ENCODE measurements around the gene TOP3B. TPM values are rescaled to one million over a fixed set of nuclear protein-coding genes. Genes with fewer than 3 reads are reported as not detected.
"Not testable (repeated sequence)": the region's sequence is repeated elsewhere in the genome, so short reads cannot be mapped to it uniquely, and the experiment has no call there.

TOP3B gene
- total RNA-seq, 4 donors from 2014 or later: 12.3 to 27.5 (median 20.4) TPM

GRCh38 chr22:21942407-21943343 lies 39.9 kb downstream of the TOP3B start:
- DNase-seq (ENCODE audit: extremely low spot score): no peak
- H3K4me3 ChIP-seq: peak overlapping the region in 3 of 4 donors; percentile 8 to 24 (median 16)
- 29% methylated on average over 19 of the region's 19 CpGs for WGBS
- intact Hi-C loops (cut with DNase I): no loop called here
- H3K9me3 ChIP-seq: no peaks in the 10 kb centered on the region
- peaks cover 13 to 47% (median 39%) of the 10 kb centered on the region in 4 donors for H3K36me3 ChIP-seq
- no peak for TF ChIP-seq CTCF (IDR thresholded peaks at IDR 0.05)
- TF ChIP-seq POLR2AphosphoS5 (IDR thresholded peaks at IDR 0.05): peak; percentile 72 to 75
- TF ChIP-seq EP300 (IDR thresholded peaks at IDR 0.05): peak; percentile 58
- H3K27ac ChIP-seq (replicated peaks in 1 of 4): peak overlapping the region; percentile 92 to 98 (median 94)
- H3K4me1 ChIP-seq: peaks cover 86 to 100% (median 94%) of the 10 kb centered on the region in 4 donors
- no peaks in the 10 kb centered on the region for H3K27me3 ChIP-seq

- H3K4me1 ChIP-seq: peaks cover 87 to 100% (median 94%) of the 10 kb centered on the region in 4 donors
- no peaks in the 10 kb centered on the region for H3K27me3 ChIP-seq
- H3K27ac ChIP-seq (replicated peaks in 1 of 4): peak overlapping the region; percentile 92 to 98 (median 94)
- H3K9me3 ChIP-seq: no peaks in the 10 kb centered on the region
- H3K36me3 ChIP-seq: peaks cover 13 to 47% (median 39%) of the 10 kb centered on the region in 4 donors
- intact Hi-C loops (cut with DNase I): no loop called here
- WGBS: 60% methylated on average over 7 of the region's 8 CpGs
- TF ChIP-seq EP300 (IDR thresholded peaks at IDR 0.05) (no peak), POLR2AphosphoS5 (IDR thresholded peaks at IDR 0.05) (no peak), CTCF (IDR thresholded peaks at IDR 0.05) (no peak), POLR2A (IDR thresholded peaks at IDR 0.05; ENCODE audit: low read depth) (no peak)
- DNase-seq (ENCODE audit: extremely low spot score): no peak
- H3K4me3 ChIP-seq: peak overlapping the region in 1 of 4 donors; percentile 8
Observed at GRCh38 chr22:21941921-21942320, 40.7 kb downstream of the TOP3B start.

- H3K36me3 ChIP-seq: peaks cover 9 to 46% (median 37%) of the 10 kb centered on the region in 4 donors
- no peak for TF ChIP-seq POLR2A (IDR thresholded peaks at IDR 0.05; ENCODE audit: low read depth)
- TF ChIP-seq EP300 (IDR thresholded peaks at IDR 0.05): no peak
- no peak for TF ChIP-seq CTCF (IDR thresholded peaks at IDR 0.05)
- no peaks in the 10 kb centered on the region for H3K27me3 ChIP-seq
- intact Hi-C loops (cut with DNase I): no loop called here
- no peak overlapping the region for H3K4me3 ChIP-seq
- no peak for DNase-seq (ENCODE audit: extremely low spot score)
- H3K27ac ChIP-seq (replicated peaks in 1 of 4): peak overlapping the region; percentile 92 to 98 (median 94)
- WGBS: 83% methylated on average over 1 of the region's 3 CpGs
- H3K4me1 ChIP-seq: peaks cover 87 to 100% (median 94%) of the 10 kb centered on the region in 4 donors
- H3K9me3 ChIP-seq: no peaks in the 10 kb centered on the region
Observed at GRCh38 chr22:21940521-21940920, 42.1 kb downstream of the TOP3B start.

- not testable (repeated sequence) for H3K9me3 ChIP-seq; H3K27me3 ChIP-seq; DNase-seq (ENCODE audit: extremely low spot score); H3K4me3 ChIP-seq
- intact Hi-C loops (cut with DNase I): loop anchor here (2.0 to 5.0 kb wide), 3 partner anchors 13 to 228 kb away; partner anchors contain the start of genes MAPK1 and PPM1F
- Histone ChIP-seq H3K4me1 (peaks cover 85 to 100% (median 94%) of the 10 kb centered on the region in 4 donors), H3K36me3 (peaks cover 3 to 46% (median 34%) of the 10 kb centered on the region in 4 donors), H3K27ac (replicated peaks in 1 of 4) (peak overlapping the region; percentile 92 to 98 (median 94))
- 77% methylated on average over 5 of the region's 5 CpGs for WGBS
Observed at GRCh38 chr22:21939935-21940334, 42.7 kb downstream of the TOP3B start.

- Histone ChIP-seq H3K4me3 (peak overlapping the region in 1 of 4 donors; percentile 67), H3K27ac (replicated peaks in 1 of 4) (peak overlapping the region; percentile 92 to 98 (median 94)), H3K9me3 (no peaks in the 10 kb centered on the region), H3K36me3 (peaks cover under 1 to 41% (median 30%) of the 10 kb centered on the region in 4 donors), H3K4me1 (peaks cover 84 to 96% (median 92%) of the 10 kb centered on the region in 4 donors), H3K27me3 (no peaks in the 10 kb centered on the region)
- no peak for TF ChIP-seq POLR2AphosphoS5 (IDR thresholded peaks at IDR 0.05)
- no peak for TF ChIP-seq POLR2A (IDR thresholded peaks at IDR 0.05; ENCODE audit: low read depth)
- TF ChIP-seq EP300 (IDR thresholded peaks at IDR 0.05): no peak
- no peak for TF ChIP-seq CTCF (IDR thresholded peaks at IDR 0.05)
- DNase-seq (ENCODE audit: extremely low spot score): no peak
- 65% methylated on average over 8 of the region's 10 CpGs for WGBS
- intact Hi-C loops (cut with DNase I): loop anchor here (2.0 to 5.0 kb wide), 3 partner anchors 13 to 227 kb away; partner anchors contain the start of genes MAPK1 and PPM1F
Observed at GRCh38 chr22:21939461-21939913, 43.1 kb downstream of the TOP3B start.

Measured in esophagus muscularis mucosa (tissue), 4 donors.